IMR-90 (cell line): Measurements from ENCODE around the gene NEK9. TPM values are rescaled to one million over a fixed set of nuclear protein-coding genes. Genes with fewer than 3 reads are reported as not detected.
A peak's percentile ranks its signal among the peaks of the same experiment; 100 is the strongest.

Experiments used
- ATAC-seq: fragments of 200-7000 bp; cut with Tn5 transposase; 2 replicates; pipeline ENCODE4 v1.9.1; 2020; ENCODE audit warnings: low read depth, mild to moderate bottlenecking, moderate library complexity
- BruUV-seq: library from RNA; stranded (reverse); fragments of 400-500 nt; replicated peaks from 2 replicates; lab custom pipeline; 2021; lab: Mats Ljungman, UMichigan
- CTCF ChIA-PET: fragments of 300-600 bp; formaldehyde crosslinking; extraction: SDS; loops from one replicate; lab custom pipeline; 2021; ENCODE audit warnings: antibody characterized with exemption; lab: Yijun Ruan, JAX
- POLR2A ChIA-PET: fragments of 300-600 bp; sonication (Branson Sonifier 250); formaldehyde crosslinking; loops from one replicate; lab custom pipeline; 2022; ENCODE audit warnings: antibody characterized with exemption; ENCODE audit not compliant: unreplicated experiment; lab: Charles Lee
- DNase-seq: peaks from one replicate; pipeline ENCODE4 v3.0.0; 2013
- H2AFZ ChIP-seq: replicated peaks from 2 replicates; pipeline ENCODE3; 2013; ENCODE audit warnings: low read length, mild to moderate bottlenecking; ENCODE audit not compliant: poor library complexity
- H2AK5ac ChIP-seq: 2 replicates; pipeline ENCODE4 v1.6.1; 2013; ENCODE audit warnings: low read depth, low read length, inconsistent platforms
- H2AK9ac ChIP-seq: replicated peaks from 2 replicates; pipeline ENCODE3; 2013; ENCODE audit warnings: mild to moderate bottlenecking, low read depth, low read length, moderate library complexity; ENCODE audit not compliant: poor library complexity
- H2BK120ac ChIP-seq: 2 replicates; pipeline ENCODE4 v1.6.1; 2013; ENCODE audit warnings: low read depth, low read length, inconsistent platforms
- H2BK15ac ChIP-seq: 3 replicates; pipeline ENCODE4 v1.6.1; 2013; ENCODE audit warnings: low read depth, low read length, inconsistent platforms
- H2BK20ac ChIP-seq: 2 replicates; pipeline ENCODE4 v1.6.1; 2013; ENCODE audit warnings: low read depth, mild to moderate bottlenecking, inconsistent platforms, low read length, moderate library complexity
- H2BK5ac ChIP-seq: 2 replicates; pipeline ENCODE4 v1.6.1; 2013; ENCODE audit warnings: mild to moderate bottlenecking, low read depth, low read length, inconsistent platforms; ENCODE audit not compliant: poor library complexity, severe bottlenecking
- H3K14ac ChIP-seq: replicated peaks from 2 replicates; pipeline ENCODE4 v1.6.1; 2013; ENCODE audit warnings: low read depth, low read length, inconsistent platforms
- H3K18ac ChIP-seq: 2 replicates; pipeline ENCODE4 v1.6.1; 2013; ENCODE audit warnings: low read depth, low read length, control low read depth
- H3K23ac ChIP-seq: 2 replicates; pipeline ENCODE4 v1.6.1; 2013; ENCODE audit warnings: low read depth, low read length, inconsistent platforms
- H3K27ac ChIP-seq: 2 replicates; pipeline ENCODE4 v1.5.1; 2013; ENCODE audit warnings: mild to moderate bottlenecking, control low read depth, low read length; ENCODE audit not compliant: insufficient read depth
- H3K27me3 ChIP-seq: 2 replicates; pipeline ENCODE4 v1.6.1; 2013; ENCODE audit warnings: low read length; ENCODE audit not compliant: control insufficient read depth, insufficient read depth
- H3K36me3 ChIP-seq: 2 replicates; pipeline ENCODE4 v1.6.1; 2013; ENCODE audit warnings: low read length, mixed read lengths; ENCODE audit not compliant: control insufficient read depth, insufficient read depth
- H3K4ac ChIP-seq: 2 replicates; pipeline ENCODE4 v1.6.1; 2013; ENCODE audit warnings: low read depth, low read length, inconsistent platforms
- H3K4me1 ChIP-seq: 2 replicates; pipeline ENCODE4 v1.6.1; 2013; ENCODE audit warnings: low read length, mixed read lengths; ENCODE audit not compliant: control insufficient read depth, insufficient read depth
- H3K4me2 ChIP-seq: 2 replicates; pipeline ENCODE4 v1.6.1; 2013; ENCODE audit warnings: low read depth, mild to moderate bottlenecking, control low read depth, low read length, moderate library complexity
- H3K4me3 ChIP-seq: 2 replicates; pipeline ENCODE4 v1.5.1; 2013; ENCODE audit warnings: low read depth, mild to moderate bottlenecking, control low read depth, low read length, moderate library complexity; ENCODE audit not compliant: insufficient read depth
- H3K56ac ChIP-seq: 2 replicates; pipeline ENCODE4 v1.6.1; 2013; ENCODE audit warnings: low read length, inconsistent platforms; ENCODE audit not compliant: insufficient read depth; ENCODE audit errors: extremely low read depth
- H3K79me1 ChIP-seq, 2 experiments: 2 replicates each; pipeline ENCODE4 v1.6.1; 2013; ENCODE audit warnings: low read length in 2 of 2, inconsistent platforms in 1 of 2, low read depth in 1 of 2
- H3K9ac ChIP-seq: 2 replicates; pipeline ENCODE4 v1.6.1; 2013; ENCODE audit warnings: low read depth, low read length, control low read depth
- H3K9me1 ChIP-seq: 2 replicates; pipeline ENCODE4 v1.6.1; 2013; ENCODE audit warnings: low read length, inconsistent platforms; ENCODE audit not compliant: insufficient read depth
- H3K9me3 ChIP-seq: 2 replicates; pipeline ENCODE4 v1.6.1; 2013; ENCODE audit warnings: low read length; ENCODE audit not compliant: control insufficient read depth, insufficient read depth
- H4K20me1 ChIP-seq: 2 replicates; pipeline ENCODE4 v1.6.1; 2013; ENCODE audit warnings: low read length, inconsistent platforms; ENCODE audit not compliant: insufficient read depth
- H4K5ac ChIP-seq: 2 replicates; pipeline ENCODE4 v1.6.1; 2013; ENCODE audit warnings: mild to moderate bottlenecking, low read depth, low read length, control low read depth
- H4K8ac ChIP-seq, 2 experiments: 2 replicates each; pipeline ENCODE4 v1.6.1; 2013; ENCODE audit warnings: low read depth in 2 of 2, low read length in 2 of 2, control low read depth in 1 of 2, inconsistent platforms in 1 of 2
- H4K91ac ChIP-seq: 2 replicates; pipeline ENCODE4 v1.6.1; 2013; ENCODE audit warnings: low read depth, low read length, inconsistent platforms; ENCODE audit not compliant: insufficient read depth
- BHLHE40 ChIP-seq: fragments of 150-350 bp; IDR thresholded peaks from 2 replicates; pipeline ENCODE4 v1.6.1; 2016; ENCODE audit warnings: mild to moderate bottlenecking, low read depth, low read length
- CHD1 ChIP-seq: IDR thresholded peaks from 2 replicates; pipeline ENCODE4 v1.6.1; 2012; ENCODE audit warnings: low read depth, low read length, improper control_type of control experiment
- MXI1 ChIP-seq: IDR thresholded peaks from 2 replicates; pipeline ENCODE4 v1.6.1; 2012; ENCODE audit warnings: low read depth, mild to moderate bottlenecking, low read length, moderate library complexity, borderline replicate concordance
- RAD21 ChIP-seq: IDR thresholded peaks from 2 replicates; pipeline ENCODE4 v1.6.1; 2012; ENCODE audit warnings: low read length, improper control_type of control experiment
- RFX5 ChIP-seq: IDR thresholded peaks from 2 replicates; pipeline ENCODE4 v1.8.0; 2012; ENCODE audit warnings: low read depth, mild to moderate bottlenecking, low read length, moderate library complexity
- SMC3 ChIP-seq: fragments of 150-350 bp; IDR thresholded peaks from 2 replicates; pipeline ENCODE4 v1.6.1; 2016; ENCODE audit warnings: low read depth, mild to moderate bottlenecking, antibody characterized with exemption, low read length, moderate library complexity
- dilution Hi-C: fragments of 300-500 bp; cut with HindIII; formaldehyde crosslinking; loops from one replicate; pipeline ENCODE4 v1.14.3; 2018; ENCODE audit warnings: low sequenced_read_pairs; ENCODE audit not compliant: unreplicated experiment
- in situ Hi-C: fragments of 300-500 bp; cut with MboI; formaldehyde crosslinking; loops from 3 replicates; pipeline ENCODE4 v1.14.3; 2019; ENCODE audit warnings: low sequenced_read_pairs, inconsistent platforms, mixed read lengths
- intact Hi-C: fragments of 100-400 bp; cut with micrococcal nuclease; formaldehyde crosslinking; loops from 2 replicates; pipeline ENCODE4 v1.10.0; 2022
- polyA plus RNA-seq, 3 experiments: library from polyadenylated mRNA; depleted of rRNA; stranded (reverse); fragments of >200 nt; gene quantifications; 2 replicates each; pipeline ENCODE4 v1.2.3, GENCODE V29; 2012; ENCODE audit warnings: low replicate concordance in 1 of 3
- total RNA-seq: library from RNA; depleted of rRNA; stranded (reverse); fragments of >200 nt; gene quantifications from 2 replicates; pipeline ENCODE4 v1.2.3, GENCODE V29; 2012
- TF ChIP-seq, protein P1 (sequence below): conservative IDR thresholded peaks from 2 replicates; pipeline ENCODE4 v1.5.1; 2012; ENCODE audit warnings: mild to moderate bottlenecking, low read depth, low read length, improper control_type of control experiment
- TF ChIP-seq, protein P2 (sequence below): fragments of 150-350 bp; IDR thresholded peaks from 2 replicates; pipeline ENCODE4 v1.6.1; 2017; ENCODE audit warnings: mild to moderate bottlenecking, antibody characterized with exemption, low read length, low read depth

Gene NEK9
- total and polyA plus RNA-seq, 2 of the 4 experiments (the other 2 are of a cell fraction): 22.9 to 23.2 TPM

DNA sequence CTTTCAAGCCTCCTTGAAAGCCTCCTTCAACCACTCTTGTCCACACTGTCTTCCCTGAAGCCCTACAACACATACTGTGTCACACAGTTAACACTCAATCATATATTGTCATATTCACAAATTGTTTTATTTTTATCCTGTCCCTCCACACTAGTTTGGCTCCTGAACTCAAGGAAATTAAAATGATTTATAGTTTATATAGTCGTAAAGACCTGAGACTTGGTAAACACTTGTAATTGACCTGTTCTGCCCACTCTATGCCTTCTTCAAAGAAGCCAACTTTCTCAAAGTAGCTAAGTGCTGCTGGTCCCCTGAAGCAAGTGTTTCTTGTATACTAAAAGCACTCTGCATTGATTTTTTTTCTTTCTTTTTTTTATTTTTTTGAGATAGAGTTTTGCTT, 15.6 kb upstream of the NEK9 start (continued):
- TF ChIP-seq, protein P1, sequence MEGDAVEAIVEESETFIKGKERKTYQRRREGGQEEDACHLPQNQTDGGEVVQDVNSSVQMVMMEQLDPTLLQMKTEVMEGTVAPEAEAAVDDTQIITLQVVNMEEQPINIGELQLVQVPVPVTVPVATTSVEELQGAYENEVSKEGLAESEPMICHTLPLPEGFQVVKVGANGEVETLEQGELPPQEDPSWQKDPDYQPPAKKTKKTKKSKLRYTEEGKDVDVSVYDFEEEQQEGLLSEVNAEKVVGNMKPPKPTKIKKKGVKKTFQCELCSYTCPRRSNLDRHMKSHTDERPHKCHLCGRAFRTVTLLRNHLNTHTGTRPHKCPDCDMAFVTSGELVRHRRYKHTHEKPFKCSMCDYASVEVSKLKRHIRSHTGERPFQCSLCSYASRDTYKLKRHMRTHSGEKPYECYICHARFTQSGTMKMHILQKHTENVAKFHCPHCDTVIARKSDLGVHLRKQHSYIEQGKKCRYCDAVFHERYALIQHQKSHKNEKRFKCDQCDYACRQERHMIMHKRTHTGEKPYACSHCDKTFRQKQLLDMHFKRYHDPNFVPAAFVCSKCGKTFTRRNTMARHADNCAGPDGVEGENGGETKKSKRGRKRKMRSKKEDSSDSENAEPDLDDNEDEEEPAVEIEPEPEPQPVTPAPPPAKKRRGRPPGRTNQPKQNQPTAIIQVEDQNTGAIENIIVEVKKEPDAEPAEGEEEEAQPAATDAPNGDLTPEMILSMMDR: no peak
- TF ChIP-seq BHLHE40 (no peak), CHD1 (no peak), MXI1 (no peak)

DNA sequence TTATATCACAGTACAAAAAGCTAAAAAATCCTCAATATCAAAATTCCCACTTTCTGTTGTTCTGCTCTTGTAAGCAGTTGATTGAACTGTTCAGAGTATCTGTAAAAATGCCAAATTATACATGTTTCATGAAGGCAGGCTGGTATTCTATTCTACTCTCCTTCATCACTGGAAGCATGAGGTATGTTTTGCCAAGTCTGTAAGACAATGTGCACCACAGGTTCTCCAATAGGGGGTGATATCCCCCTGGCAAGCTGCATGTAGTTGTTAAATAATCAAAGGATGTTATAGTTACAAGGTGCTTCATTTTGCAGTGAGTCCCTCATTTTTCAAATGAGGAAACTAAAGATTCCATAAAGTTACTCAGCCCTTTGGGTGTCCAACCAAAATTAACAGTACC, 15.1 kb upstream of the NEK9 start:
- CTCF ChIA-PET: interaction anchor here (1.5 to 2.6 kb wide), 2 partner anchors 150 to 153 kb away, joined by 6 to 9 read pairs; no protein-coding TSS in a partner anchor

More for the DNA sequence above, 15.1 kb upstream of the NEK9 start:
- TF ChIP-seq, protein P1: peak; percentile 55
- TF ChIP-seq RAD21 (peak; percentile 70), SMC3 (peak; percentile 65), RFX5 (no peak)
- TF ChIP-seq, protein P2, sequence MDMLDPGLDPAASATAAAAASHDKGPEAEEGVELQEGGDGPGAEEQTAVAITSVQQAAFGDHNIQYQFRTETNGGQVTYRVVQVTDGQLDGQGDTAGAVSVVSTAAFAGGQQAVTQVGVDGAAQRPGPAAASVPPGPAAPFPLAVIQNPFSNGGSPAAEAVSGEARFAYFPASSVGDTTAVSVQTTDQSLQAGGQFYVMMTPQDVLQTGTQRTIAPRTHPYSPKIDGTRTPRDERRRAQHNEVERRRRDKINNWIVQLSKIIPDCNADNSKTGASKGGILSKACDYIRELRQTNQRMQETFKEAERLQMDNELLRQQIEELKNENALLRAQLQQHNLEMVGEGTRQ: no peak
- Histone ChIP-seq H3K4me2 (no peak overlapping the region), H3K23ac (peak overlapping the region; percentile 40; the same call in 1 of the 2 replicates), H2AK5ac (no peak overlapping the region), H4K20me1 (peaks cover 14% of the 10 kb centered on the region), H3K14ac (no peak overlapping the region), H2BK5ac (no peak overlapping the region), H2BK15ac (no peak overlapping the region), H3K18ac (no peak overlapping the region), H3K9ac (no peak overlapping the region), H4K91ac (no peak overlapping the region), H3K9me3 (no peaks in the 10 kb centered on the region), H2AFZ (no peak overlapping the region), H3K4me3 (no peak overlapping the region), H3K4ac (no peak overlapping the region), H4K5ac (no peak overlapping the region), H2BK20ac (no peak overlapping the region), H2AK9ac (no peak overlapping the region), H3K27me3 (no peaks in the 10 kb centered on the region), H3K4me1 (peaks cover 2% of the 10 kb centered on the region; the same call in 1 of the 2 replicates), H2BK120ac (no peak overlapping the region), H3K56ac (no peak overlapping the region), H3K9me1 (no peaks in the 10 kb centered on the region), H3K27ac (no peak overlapping the region), H3K36me3 (peaks cover 4% of the 10 kb centered on the region; the same call in 1 of the 2 replicates), H3K79me1 (peaks cover 15 to 55% of the 10 kb centered on the region in 2 experiments; a peak in 3 of 4 replicates), H4K8ac (no peak overlapping the region)
- POLR2A ChIA-PET: no interaction called here
- in situ Hi-C loops (no loop called here), intact Hi-C loops (loop anchor here (5.0 kb wide), 1 partner anchor 420 kb away; no protein-coding TSS in a partner anchor), dilution Hi-C loops (loop anchor here (25.0 kb wide), 1 partner anchor 170 kb away; no protein-coding TSS in a partner anchor)
- ATAC-seq (no peak), DNase-seq (peak; percentile 56)
- no TSS peak for BruUV-seq
